HG02885 (cell line): ENCODE data around the gene EPS15.
"Not testable (repeated sequence)": the region's sequence is repeated elsewhere in the genome, so short reads cannot be mapped to it uniquely, and the experiment has no call there.

Experiments
- ATAC-seq: cut with Tn5 transposase; IDR thresholded peaks from one replicate; pipeline ENCODE4 v1.9.1; 2021; ENCODE audit warnings: mild to moderate bottlenecking; ENCODE audit not compliant: unreplicated experiment, poor library complexity

The EPS15 gene

GRCh38 chr1:51409755-51410541 lies 109.1 kb downstream of the EPS15 start:
- not testable (repeated sequence) for ATAC-seq

- ATAC-seq, result no peak
Observed at GRCh38 chr1:51392241-51392640, 126.8 kb downstream of the EPS15 start.

GRCh38 chr1:51390641-51391040 lies 128.4 kb downstream of the EPS15 start:
- not testable (repeated sequence) for ATAC-seq

- not testable (repeated sequence) for ATAC-seq
Observed at GRCh38 chr1:51387288-51387687, 131.8 kb downstream of the EPS15 start.

GRCh38 chr1:51386259-51386658 lies 132.8 kb downstream of the EPS15 start:
- not testable (repeated sequence) for ATAC-seq

- ATAC-seq, result no peak
Observed at GRCh38 chr1:51385776-51386175, 133.3 kb downstream of the EPS15 start.

GRCh38 chr1:51381964-51382363 lies 137.1 kb downstream of the EPS15 start:
- no peak for ATAC-seq

GRCh38 chr1:51380936-51381335 lies 138.1 kb downstream of the EPS15 start:
- no peak for ATAC-seq

GRCh38 chr1:51378871-51379270 lies 140.2 kb downstream of the EPS15 start:
- ATAC-seq, result no peak

GRCh38 chr1:51373898-51374297 lies 145.2 kb downstream of the EPS15 start:
- no peak for ATAC-seq

- ATAC-seq, result no peak
Observed at GRCh38 chr1:51372561-51372960, 146.5 kb downstream of the EPS15 start.

GRCh38 chr1:51369171-51369570 lies 149.9 kb downstream of the EPS15 start:
- ATAC-seq, result no peak

- ATAC-seq, result no peak
Observed at GRCh38 chr1:51365774-51366173, 153.3 kb downstream of the EPS15 start.

GRCh38 chr1:51359879-51360278 lies 159.2 kb downstream of the EPS15 start:
- ATAC-seq, result no peak

- no peak for ATAC-seq
Observed at GRCh38 chr1:51355382-51355781, 163.7 kb downstream of the EPS15 start.

GRCh38 chr1:51354416-51354815 lies 164.7 kb downstream of the EPS15 start:
- ATAC-seq, result no peak

- ATAC-seq, result no peak
Observed at GRCh38 chr1:51351907-51352306, 167.2 kb downstream of the EPS15 start.

GRCh38 chr1:51349862-51350261 lies 169.2 kb downstream of the EPS15 start:
- ATAC-seq, result no peak

GRCh38 chr1:51348147-51348527 lies 170.9 kb downstream of the EPS15 start:
- no peak for ATAC-seq

- ATAC-seq, result no peak
Observed at GRCh38 chr1:51347398-51348146, 171.5 kb downstream of the EPS15 start.

- ATAC-seq, result no peak
Observed at GRCh38 chr1:51346086-51346942, 172.8 kb downstream of the EPS15 start.
